H1 (cell line): ENCODE results near the gene SLC16A6. TPM values are rescaled to one million over a fixed set of nuclear protein-coding genes. Genes with fewer than 3 reads are reported as not detected.

Experiments used
- EZH2 ChIP-seq: fragments of 200-600 bp; sonication (generic); IDR thresholded peaks from 2 replicates; pipeline ENCODE4 v1.7.1; 2012; ENCODE audit warnings: low read depth, mild to moderate bottlenecking, moderate library complexity, low read length, inconsistent platforms; ENCODE audit not compliant: severe bottlenecking
- GABPA ChIP-seq: IDR thresholded peaks from 2 replicates; pipeline ENCODE4 v1.6.1; 2011; ENCODE audit warnings: mild to moderate bottlenecking, low read length, moderate library complexity, borderline replicate concordance; ENCODE audit not compliant: insufficient read depth
- POLR2AphosphoS5 ChIP-seq: IDR thresholded peaks from 2 replicates; pipeline ENCODE4 v1.6.1; 2011; ENCODE audit warnings: low read depth, low read length
- POU5F1 ChIP-seq: IDR thresholded peaks from 2 replicates; pipeline ENCODE4 v1.6.1; 2011; ENCODE audit warnings: low read depth, mild to moderate bottlenecking, low read length, moderate library complexity
- SIN3A ChIP-seq, 2 experiments: IDR thresholded peaks in 1 of 2; conservative IDR thresholded peaks in 1 of 2; 2 replicates each; pipeline ENCODE4 v1.6.1; 2011 to 2012; ENCODE audit warnings: low read length in 2 of 2, improper control_type of control experiment in 1 of 2, low read depth in 1 of 2, mild to moderate bottlenecking in 1 of 2
- TCF12 ChIP-seq: IDR thresholded peaks from 2 replicates; pipeline ENCODE4 v1.6.1; 2011; ENCODE audit warnings: low read depth, mild to moderate bottlenecking, low read length
- polyA plus RNA-seq, 7 experiments: library from polyadenylated mRNA; depleted of rRNA in 3 of 7; stranded (reverse) in 5 of 7; unstranded in 2 of 7; fragments of >200 nt in 5 of 7; fragments of 200-250 nt in 2 of 7; gene quantifications; 1 replicate in 5 of 7; 2 replicates in 1 of 7; 4 replicates in 1 of 7; pipeline versions ENCODE4 v1.2.1 to v1.2.3, GENCODE V29; 2011 to 2013; ENCODE audit warnings: missing spikeins in 2 of 7, mixed read lengths in 2 of 7
- total RNA-seq: library from RNA; stranded (reverse); fragmentation: NEBNext Ultra II Directional; extraction: Animal tissue kit (Norgen Biotek cat#: 25700); gene quantifications from 2 replicates; pipeline ENCODE4 v1.2.1, GENCODE V29; 2021
- TF ChIP-seq, protein P1 (sequence below): IDR thresholded peaks from 2 replicates; pipeline ENCODE4 v1.6.1; 2012; ENCODE audit warnings: inconsistent platforms
- TF ChIP-seq, protein P2 (sequence below): fragments of 300-600 bp; sonication (generic); IDR thresholded peaks from 2 replicates; pipeline ENCODE4 v1.7.1; 2012; ENCODE audit warnings: low read length, moderate library complexity, mild to moderate bottlenecking, inconsistent platforms; ENCODE audit not compliant: insufficient replicate concordance

The SLC16A6 gene
- total and polyA plus RNA-seq, 2 of the 8 experiments (the other 6 are each of a cell fraction or from before 2014, with no cell fraction given) = 0.17 to 0.22 TPM

DNA sequence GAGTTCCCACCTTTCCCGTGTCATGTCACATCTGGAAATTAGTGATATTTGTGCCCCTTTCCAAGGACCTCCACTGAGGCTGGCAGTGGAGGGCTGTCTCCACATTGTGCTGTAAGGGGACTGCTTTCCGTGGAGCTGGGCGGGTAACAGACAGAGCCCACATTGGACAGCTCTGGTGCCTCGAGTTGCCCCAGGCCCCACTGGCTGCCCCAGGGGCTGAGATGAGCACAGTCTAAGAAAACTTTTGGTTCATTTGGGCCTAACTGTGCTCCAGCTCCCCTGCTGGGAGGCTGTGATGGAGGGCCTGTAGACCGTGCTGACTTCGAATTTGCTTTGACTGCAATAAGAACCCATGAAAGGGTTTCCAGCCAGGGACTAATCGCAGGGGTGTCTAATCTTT lies 38.4 kb upstream of the SLC16A6 start (continued):
- no peak for TF ChIP-seq TCF12
- TF ChIP-seq, protein P1, sequence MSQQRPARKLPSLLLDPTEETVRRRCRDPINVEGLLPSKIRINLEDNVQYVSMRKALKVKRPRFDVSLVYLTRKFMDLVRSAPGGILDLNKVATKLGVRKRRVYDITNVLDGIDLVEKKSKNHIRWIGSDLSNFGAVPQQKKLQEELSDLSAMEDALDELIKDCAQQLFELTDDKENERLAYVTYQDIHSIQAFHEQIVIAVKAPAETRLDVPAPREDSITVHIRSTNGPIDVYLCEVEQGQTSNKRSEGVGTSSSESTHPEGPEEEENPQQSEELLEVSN = no peak
- TF ChIP-seq, protein P2, sequence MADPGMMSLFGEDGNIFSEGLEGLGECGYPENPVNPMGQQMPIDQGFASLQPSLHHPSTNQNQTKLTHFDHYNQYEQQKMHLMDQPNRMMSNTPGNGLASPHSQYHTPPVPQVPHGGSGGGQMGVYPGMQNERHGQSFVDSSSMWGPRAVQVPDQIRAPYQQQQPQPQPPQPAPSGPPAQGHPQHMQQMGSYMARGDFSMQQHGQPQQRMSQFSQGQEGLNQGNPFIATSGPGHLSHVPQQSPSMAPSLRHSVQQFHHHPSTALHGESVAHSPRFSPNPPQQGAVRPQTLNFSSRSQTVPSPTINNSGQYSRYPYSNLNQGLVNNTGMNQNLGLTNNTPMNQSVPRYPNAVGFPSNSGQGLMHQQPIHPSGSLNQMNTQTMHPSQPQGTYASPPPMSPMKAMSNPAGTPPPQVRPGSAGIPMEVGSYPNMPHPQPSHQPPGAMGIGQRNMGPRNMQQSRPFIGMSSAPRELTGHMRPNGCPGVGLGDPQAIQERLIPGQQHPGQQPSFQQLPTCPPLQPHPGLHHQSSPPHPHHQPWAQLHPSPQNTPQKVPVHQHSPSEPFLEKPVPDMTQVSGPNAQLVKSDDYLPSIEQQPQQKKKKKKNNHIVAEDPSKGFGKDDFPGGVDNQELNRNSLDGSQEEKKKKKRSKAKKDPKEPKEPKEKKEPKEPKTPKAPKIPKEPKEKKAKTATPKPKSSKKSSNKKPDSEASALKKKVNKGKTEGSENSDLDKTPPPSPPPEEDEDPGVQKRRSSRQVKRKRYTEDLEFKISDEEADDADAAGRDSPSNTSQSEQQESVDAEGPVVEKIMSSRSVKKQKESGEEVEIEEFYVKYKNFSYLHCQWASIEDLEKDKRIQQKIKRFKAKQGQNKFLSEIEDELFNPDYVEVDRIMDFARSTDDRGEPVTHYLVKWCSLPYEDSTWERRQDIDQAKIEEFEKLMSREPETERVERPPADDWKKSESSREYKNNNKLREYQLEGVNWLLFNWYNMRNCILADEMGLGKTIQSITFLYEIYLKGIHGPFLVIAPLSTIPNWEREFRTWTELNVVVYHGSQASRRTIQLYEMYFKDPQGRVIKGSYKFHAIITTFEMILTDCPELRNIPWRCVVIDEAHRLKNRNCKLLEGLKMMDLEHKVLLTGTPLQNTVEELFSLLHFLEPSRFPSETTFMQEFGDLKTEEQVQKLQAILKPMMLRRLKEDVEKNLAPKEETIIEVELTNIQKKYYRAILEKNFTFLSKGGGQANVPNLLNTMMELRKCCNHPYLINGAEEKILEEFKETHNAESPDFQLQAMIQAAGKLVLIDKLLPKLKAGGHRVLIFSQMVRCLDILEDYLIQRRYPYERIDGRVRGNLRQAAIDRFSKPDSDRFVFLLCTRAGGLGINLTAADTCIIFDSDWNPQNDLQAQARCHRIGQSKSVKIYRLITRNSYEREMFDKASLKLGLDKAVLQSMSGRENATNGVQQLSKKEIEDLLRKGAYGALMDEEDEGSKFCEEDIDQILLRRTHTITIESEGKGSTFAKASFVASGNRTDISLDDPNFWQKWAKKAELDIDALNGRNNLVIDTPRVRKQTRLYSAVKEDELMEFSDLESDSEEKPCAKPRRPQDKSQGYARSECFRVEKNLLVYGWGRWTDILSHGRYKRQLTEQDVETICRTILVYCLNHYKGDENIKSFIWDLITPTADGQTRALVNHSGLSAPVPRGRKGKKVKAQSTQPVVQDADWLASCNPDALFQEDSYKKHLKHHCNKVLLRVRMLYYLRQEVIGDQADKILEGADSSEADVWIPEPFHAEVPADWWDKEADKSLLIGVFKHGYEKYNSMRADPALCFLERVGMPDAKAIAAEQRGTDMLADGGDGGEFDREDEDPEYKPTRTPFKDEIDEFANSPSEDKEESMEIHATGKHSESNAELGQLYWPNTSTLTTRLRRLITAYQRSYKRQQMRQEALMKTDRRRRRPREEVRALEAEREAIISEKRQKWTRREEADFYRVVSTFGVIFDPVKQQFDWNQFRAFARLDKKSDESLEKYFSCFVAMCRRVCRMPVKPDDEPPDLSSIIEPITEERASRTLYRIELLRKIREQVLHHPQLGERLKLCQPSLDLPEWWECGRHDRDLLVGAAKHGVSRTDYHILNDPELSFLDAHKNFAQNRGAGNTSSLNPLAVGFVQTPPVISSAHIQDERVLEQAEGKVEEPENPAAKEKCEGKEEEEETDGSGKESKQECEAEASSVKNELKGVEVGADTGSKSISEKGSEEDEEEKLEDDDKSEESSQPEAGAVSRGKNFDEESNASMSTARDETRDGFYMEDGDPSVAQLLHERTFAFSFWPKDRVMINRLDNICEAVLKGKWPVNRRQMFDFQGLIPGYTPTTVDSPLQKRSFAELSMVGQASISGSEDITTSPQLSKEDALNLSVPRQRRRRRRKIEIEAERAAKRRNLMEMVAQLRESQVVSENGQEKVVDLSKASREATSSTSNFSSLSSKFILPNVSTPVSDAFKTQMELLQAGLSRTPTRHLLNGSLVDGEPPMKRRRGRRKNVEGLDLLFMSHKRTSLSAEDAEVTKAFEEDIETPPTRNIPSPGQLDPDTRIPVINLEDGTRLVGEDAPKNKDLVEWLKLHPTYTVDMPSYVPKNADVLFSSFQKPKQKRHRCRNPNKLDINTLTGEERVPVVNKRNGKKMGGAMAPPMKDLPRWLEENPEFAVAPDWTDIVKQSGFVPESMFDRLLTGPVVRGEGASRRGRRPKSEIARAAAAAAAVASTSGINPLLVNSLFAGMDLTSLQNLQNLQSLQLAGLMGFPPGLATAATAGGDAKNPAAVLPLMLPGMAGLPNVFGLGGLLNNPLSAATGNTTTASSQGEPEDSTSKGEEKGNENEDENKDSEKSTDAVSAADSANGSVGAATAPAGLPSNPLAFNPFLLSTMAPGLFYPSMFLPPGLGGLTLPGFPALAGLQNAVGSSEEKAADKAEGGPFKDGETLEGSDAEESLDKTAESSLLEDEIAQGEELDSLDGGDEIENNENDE = no peak
- TF ChIP-seq EZH2 = no peak
- no peak for TF ChIP-seq POLR2AphosphoS5
- no peak for TF ChIP-seq GABPA
- TF ChIP-seq SIN3A (conservative IDR thresholded peaks at IDR 0.05 in 1 of 2, IDR thresholded peaks at IDR 0.05 in 1 of 2; ENCODE audit: low read depth in 1 of 2, low read length in 2 of 2) = no peak
- TF ChIP-seq POU5F1 = no peak
- TF ChIP-seq, all 59 proteins: peak for 0
